Activated CD4-positive, alpha-beta T cell treated with anti-CD3 and anti-CD28 coated beads, Interleukin-2, amount 10 ng/mL, durations not matched to agents 24 days and 14 days (primary cell): ENCODE data around the gene ADIPOR2. TPM values are rescaled to one million over a fixed set of nuclear protein-coding genes. Genes with fewer than 3 reads are reported as not detected.

Experiments
- DNase-seq: peaks from one replicate; pipeline ENCODE4 v3.0.0; 2022
- H3K27ac Mint-ChIP-seq: one replicate; pipeline ENCODE4 v1.8.0; 2022; ENCODE audit warnings: mild to moderate bottlenecking, mixed read lengths
- H3K27me3 Mint-ChIP-seq: one replicate; pipeline ENCODE4 v1.8.0; 2022; ENCODE audit warnings: mixed read lengths
- H3K36me3 Mint-ChIP-seq: one replicate; pipeline ENCODE4 v1.8.0; 2022; ENCODE audit warnings: low read depth, mild to moderate bottlenecking, mixed read lengths
- H3K4me1 Mint-ChIP-seq: one replicate; pipeline ENCODE4 v1.8.0; 2021; ENCODE audit warnings: mixed read lengths
- H3K4me3 Mint-ChIP-seq: one replicate; pipeline ENCODE4 v1.8.0; 2022; ENCODE audit warnings: mild to moderate bottlenecking, moderate library complexity, mixed read lengths
- H3K9me3 Mint-ChIP-seq: one replicate; pipeline ENCODE4 v1.8.0; 2021; ENCODE audit warnings: mixed read lengths
- intact Hi-C: fragments of 100-400 bp; cut with micrococcal nuclease; formaldehyde crosslinking; loops from one replicate; pipeline ENCODE4 v1.15.1; 2023
- total RNA-seq: library from RNA; stranded (reverse); gene quantifications from 2 replicates; pipeline ENCODE4 v1.2.3, GENCODE V29; 2022

The ADIPOR2 gene
- total RNA-seq, 1 donor from 2014 or later = 68.7 TPM

- H3K27me3 Mint-ChIP-seq = no peaks in the 10 kb centered on the region
- intact Hi-C loops = no loop called here
- no peaks in the 10 kb centered on the region for H3K9me3 Mint-ChIP-seq
- H3K4me3 Mint-ChIP-seq = no peak overlapping the region
- H3K27ac Mint-ChIP-seq = no peak overlapping the region
- H3K4me1 Mint-ChIP-seq = peaks cover 2% of the 10 kb centered on the region
- H3K36me3 Mint-ChIP-seq = peaks cover 18% of the 10 kb centered on the region
- DNase-seq = no peak
Measured at GRCh38 chr12:1769809-1770494, 79.1 kb downstream of the ADIPOR2 start.

GRCh38 chr12:1773937-1774655, 83.2 kb downstream of the ADIPOR2 start:
- peaks cover 34% of the 10 kb centered on the region for H3K36me3 Mint-ChIP-seq
- intact Hi-C loops = no loop called here
- H3K4me3 Mint-ChIP-seq = no peak overlapping the region
- H3K4me1 Mint-ChIP-seq = peaks cover 9% of the 10 kb centered on the region
- H3K9me3 Mint-ChIP-seq = no peaks in the 10 kb centered on the region
- DNase-seq = no peak
- H3K27me3 Mint-ChIP-seq = no peaks in the 10 kb centered on the region
- H3K27ac Mint-ChIP-seq = no peak overlapping the region

- Mint-ChIP-seq H3K9me3 (no peaks in the 10 kb centered on the region), H3K27me3 (no peaks in the 10 kb centered on the region), H3K4me1 (peaks cover 11% of the 10 kb centered on the region), H3K27ac (no peak overlapping the region), H3K4me3 (no peak overlapping the region), H3K36me3 (peaks cover 39% of the 10 kb centered on the region)
- DNase-seq = no peak
- intact Hi-C loops = no loop called here
Measured at GRCh38 chr12:1776170-1776921, 85.5 kb downstream of the ADIPOR2 start.

GRCh38 chr12:1777798-1778197, 86.9 kb downstream of the ADIPOR2 start:
- H3K27ac Mint-ChIP-seq = no peak overlapping the region
- DNase-seq = no peak
- no peaks in the 10 kb centered on the region for H3K9me3 Mint-ChIP-seq
- H3K4me3 Mint-ChIP-seq = no peak overlapping the region
- peaks cover 37% of the 10 kb centered on the region for H3K36me3 Mint-ChIP-seq
- peaks cover 11% of the 10 kb centered on the region for H3K4me1 Mint-ChIP-seq
- intact Hi-C loops = no loop called here
- H3K27me3 Mint-ChIP-seq = no peaks in the 10 kb centered on the region

- no peak for DNase-seq
- Mint-ChIP-seq H3K4me3 (no peak overlapping the region), H3K27me3 (no peaks in the 10 kb centered on the region), H3K36me3 (peaks cover 30% of the 10 kb centered on the region), H3K4me1 (peaks cover 11% of the 10 kb centered on the region), H3K9me3 (no peaks in the 10 kb centered on the region), H3K27ac (no peak overlapping the region)
- intact Hi-C loops = no loop called here
Measured at GRCh38 chr12:1778911-1779310, 88.0 kb downstream of the ADIPOR2 start.

- peaks cover 28% of the 10 kb centered on the region for H3K36me3 Mint-ChIP-seq
- intact Hi-C loops = no loop called here
Measured at GRCh38 chr12:1779783-1780182, 88.9 kb downstream of the ADIPOR2 start.

GRCh38 chr12:1781772-1782171, 90.9 kb downstream of the ADIPOR2 start:
- H3K27me3 Mint-ChIP-seq = no peaks in the 10 kb centered on the region
- no peaks in the 10 kb centered on the region for H3K9me3 Mint-ChIP-seq
- H3K27ac Mint-ChIP-seq = no peak overlapping the region
- peaks cover 2% of the 10 kb centered on the region for H3K4me1 Mint-ChIP-seq
- no peak overlapping the region for H3K4me3 Mint-ChIP-seq
- DNase-seq = no peak
- H3K36me3 Mint-ChIP-seq = peaks cover 18% of the 10 kb centered on the region
- intact Hi-C loops = no loop called here

More at GRCh38 chr12:1779783-1780182, 88.9 kb downstream of the ADIPOR2 start:
- Mint-ChIP-seq H3K9me3 (no peaks in the 10 kb centered on the region), H3K27me3 (no peaks in the 10 kb centered on the region), H3K27ac (no peak overlapping the region), H3K4me3 (no peak overlapping the region), H3K4me1 (peaks cover 11% of the 10 kb centered on the region)
- no peak for DNase-seq

- intact Hi-C loops = no loop called here
- Mint-ChIP-seq H3K36me3 (peaks cover 21% of the 10 kb centered on the region), H3K9me3 (no peaks in the 10 kb centered on the region), H3K27ac (no peak overlapping the region), H3K27me3 (no peaks in the 10 kb centered on the region), H3K4me1 (peaks cover 2% of the 10 kb centered on the region), H3K4me3 (no peak overlapping the region)
- DNase-seq = no peak
Measured at GRCh38 chr12:1782215-1782614, 91.3 kb downstream of the ADIPOR2 start.

GRCh38 chr12:1787714-1788113, 96.8 kb downstream of the ADIPOR2 start:
- H3K9me3 Mint-ChIP-seq = no peaks in the 10 kb centered on the region
- H3K36me3 Mint-ChIP-seq = peaks cover 6% of the 10 kb centered on the region
- H3K27me3 Mint-ChIP-seq = no peaks in the 10 kb centered on the region
- DNase-seq = no peak
- H3K27ac Mint-ChIP-seq = no peak overlapping the region
- peaks cover 13% of the 10 kb centered on the region for H3K4me1 Mint-ChIP-seq
- intact Hi-C loops = no loop called here
- no peak overlapping the region for H3K4me3 Mint-ChIP-seq

- Mint-ChIP-seq H3K4me1 (peaks cover 14% of the 10 kb centered on the region), H3K4me3 (no peak overlapping the region), H3K27ac (no peak overlapping the region), H3K36me3 (peaks cover 3% of the 10 kb centered on the region), H3K9me3 (no peaks in the 10 kb centered on the region), H3K27me3 (no peaks in the 10 kb centered on the region)
- intact Hi-C loops = loop anchor here (10.0 kb wide), 1 partner anchor 214 kb away; the partner anchor contains the start of gene DCP1B
- DNase-seq = no peak
Measured at GRCh38 chr12:1790444-1790843, 99.6 kb downstream of the ADIPOR2 start.

GRCh38 chr12:1791104-1791841, 100.4 kb downstream of the ADIPOR2 start:
- no peaks in the 10 kb centered on the region for H3K27me3 Mint-ChIP-seq
- no peaks in the 10 kb centered on the region for H3K9me3 Mint-ChIP-seq
- H3K4me1 Mint-ChIP-seq = peaks cover 18% of the 10 kb centered on the region
- DNase-seq = peak; percentile 90
- peaks cover 3% of the 10 kb centered on the region for H3K36me3 Mint-ChIP-seq
- no peak overlapping the region for H3K27ac Mint-ChIP-seq
- no peak overlapping the region for H3K4me3 Mint-ChIP-seq
- intact Hi-C loops = loop anchor here (1.0 to 10.0 kb wide), 4 partner anchors 100 to 214 kb away; partner anchors contain the start of genes ADIPOR2 and DCP1B

- intact Hi-C loops = loop anchor here (10.0 kb wide), 1 partner anchor 212 kb away; the partner anchor contains the start of gene DCP1B
- Mint-ChIP-seq H3K27me3 (no peaks in the 10 kb centered on the region), H3K9me3 (no peaks in the 10 kb centered on the region), H3K4me3 (no peak overlapping the region), H3K36me3 (no peaks in the 10 kb centered on the region), H3K4me1 (peaks cover 18% of the 10 kb centered on the region), H3K27ac (no peak overlapping the region)
- DNase-seq = peak; percentile 51
Measured at GRCh38 chr12:1792406-1792805, 101.5 kb downstream of the ADIPOR2 start.

- Mint-ChIP-seq H3K4me3 (no peak overlapping the region), H3K4me1 (peaks cover 18% of the 10 kb centered on the region), H3K27ac (no peak overlapping the region), H3K27me3 (no peaks in the 10 kb centered on the region), H3K36me3 (no peaks in the 10 kb centered on the region), H3K9me3 (no peaks in the 10 kb centered on the region)
- intact Hi-C loops = loop anchor here (10.0 kb wide), 1 partner anchor 211 kb away; the partner anchor contains the start of gene DCP1B
- DNase-seq = peak; percentile 52
Measured at GRCh38 chr12:1793426-1794210, 102.7 kb downstream of the ADIPOR2 start.
